NCI-H2171 (cell line): ENCODE measurements around the gene NUAK2.
A peak's percentile ranks its signal among the peaks of the same experiment; 100 is the strongest.

Experiments
- DNase-seq: peaks from one replicate; lab custom pipeline; 2025; lab: John Stamatoyannopoulos, UW

NUAK2 gene

GRCh38 chr1:205255941-205256780 is 65.4 kb downstream of the NUAK2 start:
- peak; percentile 69 for DNase-seq
